ENCODE results near the gene AP3B1. TPM values are rescaled to one million over a fixed set of nuclear protein-coding genes. Genes with fewer than 3 reads are reported as not detected.

Gene AP3B1
- polyA plus RNA-seq, 3 donors: 20.3 to 39.8 (median 24.9) TPM

- no peak overlapping the region for H3K4me3 ChIP-seq (replicated peaks in 1 of 3; ENCODE audit: low read depth in 2 of 3, low read length in 3 of 3)
- peaks cover 0 to 7% (median 4%) of the 10 kb centered on the region in 7 donors for H3K9me3 Mint-ChIP-seq
Measured at GRCh38 chr5:78113689-78114264, 180.7 kb downstream of the AP3B1 start.

GRCh38 chr5:78112931-78113330 is 181.6 kb downstream of the AP3B1 start:
- peak overlapping the region in 2 of 7 donors; percentile 32 to 50 for H3K27ac Mint-ChIP-seq

More at GRCh38 chr5:78113689-78114264, 180.7 kb downstream of the AP3B1 start:
- Histone ChIP-seq H3K27me3 (ENCODE audit: control insufficient read depth in 2 of 2, insufficient read depth in 2 of 2, low read length in 2 of 2) (no peaks in the 10 kb centered on the region), H3K9me3 (replicated peaks in 1 of 2; ENCODE audit: control insufficient read depth in 1 of 2, insufficient read depth in 1 of 2, low read length in 2 of 2) (no peaks in the 10 kb centered on the region), H3K27ac (ENCODE audit: low read depth in 1 of 2, low read length in 2 of 2) (peak overlapping the region in 1 of 2 donors; percentile 67), H2AFZ (ENCODE audit: insufficient read depth, low read depth, low read length, poor library complexity, severe bottlenecking) (no peak overlapping the region), H3K9ac (ENCODE audit: insufficient read depth, low read length, poor library complexity, severe bottlenecking) (peak overlapping the region; percentile 4), H3K4me2 (replicated peaks; ENCODE audit: extremely low read depth, low read length, poor library complexity, severe bottlenecking) (no peak overlapping the region), H3K36me3 (replicated peaks in 1 of 2; ENCODE audit: control insufficient read depth in 1 of 2, insufficient read depth in 2 of 2, low read length in 2 of 2) (peaks cover 33 to 79% of the 10 kb centered on the region in 2 donors), H4K20me1 (ENCODE audit: insufficient read depth, low read length) (peaks cover 5% of the 10 kb centered on the region), H3K79me2 (ENCODE audit: insufficient read depth, low read length) (no peaks in the 10 kb centered on the region), H3K4me1 (ENCODE audit: control insufficient read depth in 1 of 2, insufficient read depth in 2 of 2, low read length in 2 of 2) (peaks cover 0 to 7% of the 10 kb centered on the region in 2 donors)
- TF ChIP-seq, protein P1, sequence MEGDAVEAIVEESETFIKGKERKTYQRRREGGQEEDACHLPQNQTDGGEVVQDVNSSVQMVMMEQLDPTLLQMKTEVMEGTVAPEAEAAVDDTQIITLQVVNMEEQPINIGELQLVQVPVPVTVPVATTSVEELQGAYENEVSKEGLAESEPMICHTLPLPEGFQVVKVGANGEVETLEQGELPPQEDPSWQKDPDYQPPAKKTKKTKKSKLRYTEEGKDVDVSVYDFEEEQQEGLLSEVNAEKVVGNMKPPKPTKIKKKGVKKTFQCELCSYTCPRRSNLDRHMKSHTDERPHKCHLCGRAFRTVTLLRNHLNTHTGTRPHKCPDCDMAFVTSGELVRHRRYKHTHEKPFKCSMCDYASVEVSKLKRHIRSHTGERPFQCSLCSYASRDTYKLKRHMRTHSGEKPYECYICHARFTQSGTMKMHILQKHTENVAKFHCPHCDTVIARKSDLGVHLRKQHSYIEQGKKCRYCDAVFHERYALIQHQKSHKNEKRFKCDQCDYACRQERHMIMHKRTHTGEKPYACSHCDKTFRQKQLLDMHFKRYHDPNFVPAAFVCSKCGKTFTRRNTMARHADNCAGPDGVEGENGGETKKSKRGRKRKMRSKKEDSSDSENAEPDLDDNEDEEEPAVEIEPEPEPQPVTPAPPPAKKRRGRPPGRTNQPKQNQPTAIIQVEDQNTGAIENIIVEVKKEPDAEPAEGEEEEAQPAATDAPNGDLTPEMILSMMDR (IDR thresholded peaks at IDR 0.05): no peak
- Mint-ChIP-seq H3K4me3 (no peak overlapping the region), H3K27ac (peak overlapping the region; percentile 17 to 82 (median 72)), H3K27me3 (ENCODE audit: low read depth in 3 of 3) (no peaks in the 10 kb centered on the region), H3K4me1 (peaks cover 10% of the 10 kb centered on the region), H3K36me3 (peaks cover 45 to 59% of the 10 kb centered on the region in 2 donors)
- 0% methylated on average over 2 of the region's 5 CpGs for WGBS (ENCODE audit: insufficient coverage)
- peak; percentile 3 to 6 (median 4) for DNase-seq
- intact Hi-C loops (cut with micrococcal nuclease): no loop called here

More at GRCh38 chr5:78112931-78113330, 181.6 kb downstream of the AP3B1 start:
- no peaks in the 10 kb centered on the region for H3K27me3 ChIP-seq (ENCODE audit: control insufficient read depth in 2 of 2, insufficient read depth in 2 of 2, low read length in 2 of 2)
- 95% methylated on average over 4 of the region's 10 CpGs for WGBS (ENCODE audit: insufficient coverage)
- no peaks in the 10 kb centered on the region for H3K27me3 Mint-ChIP-seq (ENCODE audit: low read depth in 3 of 3)
- intact Hi-C loops (cut with micrococcal nuclease): no loop called here
- H3K36me3 Mint-ChIP-seq: peaks cover 41 to 56% of the 10 kb centered on the region in 2 donors
- no peak overlapping the region for H3K4me2 ChIP-seq (replicated peaks; ENCODE audit: extremely low read depth, low read length, poor library complexity, severe bottlenecking)
- H3K27ac ChIP-seq (ENCODE audit: low read depth in 1 of 2, low read length in 2 of 2): no peak overlapping the region
- H3K9ac ChIP-seq (ENCODE audit: insufficient read depth, low read length, poor library complexity, severe bottlenecking): no peak overlapping the region
- H3K4me3 ChIP-seq (replicated peaks in 1 of 3; ENCODE audit: low read depth in 2 of 3, low read length in 3 of 3): no peak overlapping the region
- H3K79me2 ChIP-seq (ENCODE audit: insufficient read depth, low read length): no peaks in the 10 kb centered on the region
- no peaks in the 10 kb centered on the region for H3K9me3 ChIP-seq (replicated peaks in 1 of 2; ENCODE audit: control insufficient read depth in 1 of 2, insufficient read depth in 1 of 2, low read length in 2 of 2)
- TF ChIP-seq, protein P1 (IDR thresholded peaks at IDR 0.05): no peak
- H2AFZ ChIP-seq (ENCODE audit: insufficient read depth, low read depth, low read length, poor library complexity, severe bottlenecking): no peak overlapping the region
- no peak overlapping the region for H3K4me3 Mint-ChIP-seq
- DNase-seq: no peak
- H3K9me3 Mint-ChIP-seq: no peaks in the 10 kb centered on the region
- H4K20me1 ChIP-seq (ENCODE audit: insufficient read depth, low read length): peaks cover 5% of the 10 kb centered on the region
- H3K36me3 ChIP-seq (replicated peaks in 1 of 2; ENCODE audit: control insufficient read depth in 1 of 2, insufficient read depth in 2 of 2, low read length in 2 of 2): peaks cover 40 to 87% of the 10 kb centered on the region in 2 donors
- peaks cover 0 to 7% of the 10 kb centered on the region in 2 donors for H3K4me1 ChIP-seq (ENCODE audit: control insufficient read depth in 1 of 2, insufficient read depth in 2 of 2, low read length in 2 of 2)
- H3K4me1 Mint-ChIP-seq: peaks cover 10% of the 10 kb centered on the region
